GM19193 (cell line): Measurements from ENCODE around the gene CCDC194.

Source experiments
- POLR2A ChIP-seq: IDR thresholded peaks from 4 replicates; pipeline ENCODE4 v1.6.1; 2011; ENCODE audit not compliant: insufficient read depth, insufficient read length; ENCODE audit errors: extremely low read depth

Gene CCDC194, protein sequence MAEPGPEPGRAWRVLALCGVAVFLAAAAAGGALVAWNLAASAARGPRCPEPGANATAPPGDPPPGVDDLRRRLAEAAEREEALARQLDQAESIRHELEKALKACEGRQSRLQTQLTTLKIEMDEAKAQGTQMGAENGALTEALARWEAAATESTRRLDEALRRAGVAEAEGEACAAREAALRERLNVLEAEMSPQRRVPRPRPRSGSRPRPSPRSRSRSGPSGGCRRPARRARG

GRCh38 chr19:17393914-17394313, at the start of gene CCDC194:
CCDC194 (minus strand) TSS chr19:17394196; CDS start chr19:17394158, 38 bp downstream.
- TF ChIP-seq POLR2A = peak; percentile 46

DNA sequence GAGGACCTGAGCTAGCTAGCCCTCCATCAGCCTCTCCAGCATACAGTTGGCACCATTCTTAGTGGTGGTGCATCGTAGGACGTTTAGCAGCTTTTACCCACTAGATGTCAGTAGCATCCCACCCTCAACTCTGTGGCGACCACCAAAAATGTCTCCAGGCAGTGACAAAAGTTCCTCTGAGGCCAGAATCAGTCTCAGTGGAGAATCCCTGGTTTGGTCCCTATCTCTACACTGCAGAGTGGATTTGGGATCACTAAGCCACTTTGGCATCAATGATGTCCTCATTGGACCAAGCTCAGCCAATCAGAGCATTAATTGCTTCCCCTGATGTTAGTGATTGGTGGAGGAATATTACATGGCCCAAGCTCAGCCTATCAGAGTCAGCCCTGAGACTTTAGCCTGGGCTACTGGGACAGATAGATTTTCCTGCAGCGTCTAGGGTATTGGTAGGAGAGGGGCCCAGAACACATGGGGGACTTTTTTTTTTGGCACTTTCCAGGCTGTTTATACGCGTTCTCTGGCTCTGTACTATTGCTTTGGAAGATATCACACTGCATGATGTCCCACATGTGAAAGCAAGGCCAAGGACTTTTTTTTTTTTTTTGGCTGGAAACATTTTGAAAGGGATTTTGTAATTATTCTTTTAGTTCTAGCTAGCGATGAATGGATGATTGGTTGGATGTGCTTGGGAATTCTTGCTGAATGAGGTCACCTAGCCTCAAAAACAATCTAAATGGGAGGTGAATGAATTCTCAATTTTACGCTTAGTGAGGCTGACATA, 47.4 kb upstream of the CCDC194 start:
- no peak for TF ChIP-seq POLR2A

GRCh38 chr19:17436874-17437267, 42.9 kb upstream of the CCDC194 start:
- TF ChIP-seq POLR2A = no peak

DNA sequence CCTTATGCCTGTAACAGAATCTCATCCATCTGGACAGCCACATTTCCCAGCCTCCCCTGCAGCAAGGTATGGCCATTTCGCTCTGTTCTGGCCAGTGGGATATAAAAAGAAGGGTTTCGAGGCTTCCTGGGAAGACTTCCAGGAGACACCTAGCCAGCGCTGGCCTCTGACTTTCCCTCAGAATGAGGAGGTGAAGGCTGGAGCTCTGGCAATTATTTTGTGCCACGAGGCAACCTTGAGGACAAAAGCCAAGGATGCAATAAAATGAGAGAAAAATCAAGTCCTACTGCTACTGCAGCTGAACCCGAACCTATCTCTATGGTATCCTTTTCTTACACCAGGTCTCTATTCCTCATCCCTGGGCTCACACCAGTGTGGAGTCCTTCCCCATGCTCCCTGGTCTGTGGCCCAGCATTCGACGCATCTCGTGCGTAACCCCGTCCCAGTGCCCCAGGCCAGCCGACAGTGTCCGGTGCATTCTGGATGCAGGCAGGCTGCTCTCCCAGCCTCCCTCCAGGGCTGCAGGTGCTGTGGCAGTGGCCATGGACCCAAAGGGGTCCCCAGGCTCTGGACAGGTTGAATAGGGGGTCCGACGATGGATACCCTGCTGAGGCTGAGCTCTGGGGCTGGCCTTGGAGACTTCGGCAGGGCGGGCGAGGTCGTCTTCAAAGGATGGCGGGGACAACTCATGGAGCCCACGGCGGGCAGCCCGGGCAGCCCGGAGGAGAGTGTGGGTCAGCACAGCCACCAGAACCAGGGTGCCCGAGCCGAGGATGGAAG, 42.3 kb upstream of the CCDC194 start:
- TF ChIP-seq POLR2A = no peak

DNA sequence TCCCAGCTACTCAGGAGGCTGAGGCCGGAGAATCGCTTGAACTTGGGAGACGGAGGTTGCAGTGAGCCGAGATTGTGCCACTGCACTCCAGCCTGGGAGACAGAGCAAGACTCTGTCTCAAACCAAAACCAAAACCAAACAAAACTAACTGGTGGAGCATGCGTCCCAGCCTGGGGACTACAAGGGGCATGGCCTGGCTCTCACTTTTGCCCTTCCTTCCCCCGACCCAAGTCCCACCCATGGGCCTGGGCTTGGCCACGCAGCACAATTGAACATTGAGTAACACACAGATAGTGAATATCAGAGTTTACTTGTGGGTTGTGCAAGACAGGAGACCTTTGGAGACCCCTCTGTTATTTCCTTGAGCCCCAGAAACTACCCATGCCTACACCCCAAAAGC, 41.2 kb upstream of the CCDC194 start:
- no peak for TF ChIP-seq POLR2A

- no peak for TF ChIP-seq POLR2A
These were observed 37.4 kb upstream of the CCDC194 start for GRCh38 chr19:17431417-17431816.

GRCh38 chr19:17429641-17430113, 35.7 kb upstream of the CCDC194 start:
- no peak for TF ChIP-seq POLR2A

- no peak for TF ChIP-seq POLR2A
These were observed 30.9 kb upstream of the CCDC194 start for GRCh38 chr19:17424743-17425365.

DNA sequence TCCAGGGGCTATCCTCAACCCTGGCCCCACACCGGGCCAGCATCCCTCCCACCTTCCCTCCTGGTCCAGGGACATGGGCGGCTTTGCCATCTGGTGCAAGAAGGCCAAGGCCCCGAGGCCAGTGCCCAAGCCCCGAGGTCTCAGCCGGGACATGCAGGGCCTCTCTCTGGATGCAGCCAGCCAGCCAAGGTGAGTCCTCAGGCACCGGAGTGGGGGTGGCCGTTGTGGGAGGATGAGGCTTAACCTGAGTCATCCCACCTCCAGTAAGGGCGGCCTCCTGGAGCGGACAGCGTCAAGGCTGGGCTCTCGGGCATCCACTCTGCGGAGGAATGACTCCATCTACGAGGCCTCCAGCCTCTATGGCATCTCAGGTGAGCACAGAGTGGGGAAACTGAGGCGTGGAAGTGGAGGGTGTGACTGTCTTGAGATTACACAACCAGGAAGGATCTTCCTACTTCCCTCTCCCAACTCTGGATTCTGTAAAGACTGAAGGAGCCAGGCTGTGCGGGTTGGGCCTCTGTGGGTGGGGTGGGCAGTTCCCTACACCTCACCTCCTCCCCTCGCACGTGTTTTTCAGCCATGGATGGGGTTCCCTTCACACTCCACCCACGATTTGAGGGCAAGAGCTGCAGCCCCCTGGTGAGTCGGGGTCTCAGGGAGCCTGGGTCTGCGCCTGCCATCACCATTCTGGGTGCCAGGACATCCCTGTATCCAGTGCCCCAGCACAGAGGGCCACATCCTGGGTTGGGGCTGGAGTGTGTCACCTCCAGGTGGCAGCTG, 29.6 kb upstream of the CCDC194 start:
- TF ChIP-seq POLR2A = no peak

GRCh38 chr19:17421942-17422341, 27.9 kb upstream of the CCDC194 start:
- no peak for TF ChIP-seq POLR2A

DNA sequence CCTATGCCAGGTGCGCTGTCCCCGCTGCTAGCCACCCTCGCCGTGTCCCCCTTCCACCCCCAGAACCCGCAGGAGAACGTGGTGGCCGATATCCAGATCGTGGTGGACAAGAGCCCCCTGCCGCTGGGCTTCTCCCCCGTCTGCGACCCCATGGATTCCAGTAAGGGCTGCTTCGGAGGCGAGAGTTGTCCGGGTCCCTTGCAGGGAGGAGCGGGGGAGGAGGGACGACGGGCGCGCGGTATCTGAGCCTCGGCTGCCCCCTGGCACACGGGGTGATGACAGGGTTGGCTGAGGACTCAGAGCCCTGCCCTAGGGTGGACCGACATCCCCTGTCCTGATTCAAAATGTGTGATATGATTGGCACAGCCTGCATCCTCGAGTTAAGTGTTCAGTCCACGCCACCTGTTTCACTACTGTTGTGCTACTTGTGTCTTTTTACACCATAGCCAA, 26.5 kb upstream of the CCDC194 start:
- no peak for TF ChIP-seq POLR2A

DNA sequence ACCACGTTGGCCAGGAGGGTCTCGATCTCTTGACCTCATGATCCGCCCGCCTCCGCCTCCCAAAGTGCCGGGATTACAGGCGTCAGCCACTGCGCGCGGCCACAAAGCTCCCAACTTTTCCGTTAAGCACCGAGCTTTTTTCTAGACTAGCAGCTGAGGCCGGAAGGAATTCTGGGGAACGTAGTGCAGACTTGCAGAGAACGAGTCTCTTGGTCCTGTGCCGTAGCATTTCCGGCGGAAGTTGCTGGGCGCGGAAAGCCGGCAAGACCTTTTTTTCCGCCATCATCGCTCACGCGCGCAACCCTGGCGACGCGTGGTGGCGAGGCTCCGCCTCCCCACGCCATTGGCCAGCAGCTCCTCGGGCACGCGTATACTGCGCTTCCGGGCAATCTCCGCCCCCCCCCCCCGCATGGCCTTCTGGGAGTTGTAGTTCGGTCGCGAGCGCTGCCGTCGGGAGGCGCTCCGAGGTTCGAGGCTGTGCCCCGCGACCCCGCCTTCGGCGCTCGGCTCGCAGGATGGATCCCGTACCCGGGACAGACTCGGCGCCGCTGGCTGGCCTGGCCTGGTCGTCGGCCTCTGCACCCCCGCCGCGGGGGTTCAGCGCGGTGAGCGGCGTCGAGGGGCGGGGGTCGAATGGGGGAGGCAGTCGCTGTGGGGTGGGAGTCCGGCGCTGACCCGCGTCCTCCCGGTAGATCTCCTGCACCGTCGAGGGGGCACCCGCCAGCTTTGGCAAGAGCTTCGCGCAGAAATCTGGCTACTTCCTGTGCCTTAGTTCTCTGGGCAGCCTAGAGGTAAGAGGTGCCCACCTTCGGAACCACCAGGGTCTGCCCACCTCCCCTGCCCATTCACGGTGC, 25.9 kb upstream of the CCDC194 start, which contains the start of gene MVB12A:
TSS of gene MVB12A (plus strand) at position 427 of the 854 bp plus-strand sequence. CDS start at position 516, 89 bp downstream.
- no peak for TF ChIP-seq POLR2A

DNA sequence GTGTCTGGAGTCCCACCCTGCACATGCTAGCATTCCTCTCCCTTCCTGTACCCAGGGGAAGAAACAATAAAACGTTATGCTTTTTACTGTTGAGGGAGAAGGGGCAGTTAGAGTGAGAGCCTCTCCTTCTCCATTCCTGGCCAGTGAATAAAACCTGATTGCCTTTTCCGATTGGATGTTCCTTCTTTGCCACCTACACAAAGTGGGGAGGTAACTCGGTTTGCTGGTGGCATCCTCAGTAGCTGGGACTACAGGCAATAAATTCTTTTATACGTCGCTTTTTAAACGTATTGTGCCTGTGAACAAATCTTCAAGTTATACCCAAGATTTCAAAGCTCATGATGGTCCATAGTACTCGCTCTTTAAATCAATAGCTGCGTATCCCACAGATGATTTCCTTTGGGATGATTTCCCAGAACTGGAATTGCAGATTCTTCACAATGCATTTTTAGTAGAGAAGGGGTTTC, 25.2 kb upstream of the CCDC194 start:
- TF ChIP-seq POLR2A = no peak

GRCh38 chr19:17418710-17419109, 24.7 kb upstream of the CCDC194 start:
- no peak for TF ChIP-seq POLR2A

DNA sequence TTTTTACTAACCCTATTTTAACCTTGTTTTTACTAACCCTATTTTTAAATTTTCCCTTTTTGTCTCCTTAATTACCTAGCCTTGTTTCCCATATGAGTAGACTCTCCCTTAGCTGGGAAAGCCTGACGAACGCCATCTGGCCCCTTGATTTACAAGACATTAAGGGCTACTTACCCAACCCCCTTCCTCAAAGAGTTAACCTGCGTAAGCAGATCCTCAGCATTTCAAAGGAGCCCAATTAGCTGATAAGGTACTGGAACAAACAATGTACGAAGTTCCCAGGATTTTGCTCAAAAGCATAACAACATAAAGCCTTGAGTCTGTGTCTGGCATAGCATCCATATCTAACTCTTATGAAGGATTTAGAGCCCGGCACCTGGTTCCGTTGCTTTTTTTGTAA, 21.1 kb upstream of the CCDC194 start:
- no peak for TF ChIP-seq POLR2A
